GM12801 (cell line): ENCODE measurements around the gene CC2D2B.

Experiments used
- TF ChIP-seq, protein P1 (sequence below): IDR thresholded peaks from one replicate; pipeline ENCODE4 v1.5.1; 2011; ENCODE audit warnings: control low read depth; ENCODE audit not compliant: insufficient read length; ENCODE audit errors: extremely low read depth

The CC2D2B gene, protein sequence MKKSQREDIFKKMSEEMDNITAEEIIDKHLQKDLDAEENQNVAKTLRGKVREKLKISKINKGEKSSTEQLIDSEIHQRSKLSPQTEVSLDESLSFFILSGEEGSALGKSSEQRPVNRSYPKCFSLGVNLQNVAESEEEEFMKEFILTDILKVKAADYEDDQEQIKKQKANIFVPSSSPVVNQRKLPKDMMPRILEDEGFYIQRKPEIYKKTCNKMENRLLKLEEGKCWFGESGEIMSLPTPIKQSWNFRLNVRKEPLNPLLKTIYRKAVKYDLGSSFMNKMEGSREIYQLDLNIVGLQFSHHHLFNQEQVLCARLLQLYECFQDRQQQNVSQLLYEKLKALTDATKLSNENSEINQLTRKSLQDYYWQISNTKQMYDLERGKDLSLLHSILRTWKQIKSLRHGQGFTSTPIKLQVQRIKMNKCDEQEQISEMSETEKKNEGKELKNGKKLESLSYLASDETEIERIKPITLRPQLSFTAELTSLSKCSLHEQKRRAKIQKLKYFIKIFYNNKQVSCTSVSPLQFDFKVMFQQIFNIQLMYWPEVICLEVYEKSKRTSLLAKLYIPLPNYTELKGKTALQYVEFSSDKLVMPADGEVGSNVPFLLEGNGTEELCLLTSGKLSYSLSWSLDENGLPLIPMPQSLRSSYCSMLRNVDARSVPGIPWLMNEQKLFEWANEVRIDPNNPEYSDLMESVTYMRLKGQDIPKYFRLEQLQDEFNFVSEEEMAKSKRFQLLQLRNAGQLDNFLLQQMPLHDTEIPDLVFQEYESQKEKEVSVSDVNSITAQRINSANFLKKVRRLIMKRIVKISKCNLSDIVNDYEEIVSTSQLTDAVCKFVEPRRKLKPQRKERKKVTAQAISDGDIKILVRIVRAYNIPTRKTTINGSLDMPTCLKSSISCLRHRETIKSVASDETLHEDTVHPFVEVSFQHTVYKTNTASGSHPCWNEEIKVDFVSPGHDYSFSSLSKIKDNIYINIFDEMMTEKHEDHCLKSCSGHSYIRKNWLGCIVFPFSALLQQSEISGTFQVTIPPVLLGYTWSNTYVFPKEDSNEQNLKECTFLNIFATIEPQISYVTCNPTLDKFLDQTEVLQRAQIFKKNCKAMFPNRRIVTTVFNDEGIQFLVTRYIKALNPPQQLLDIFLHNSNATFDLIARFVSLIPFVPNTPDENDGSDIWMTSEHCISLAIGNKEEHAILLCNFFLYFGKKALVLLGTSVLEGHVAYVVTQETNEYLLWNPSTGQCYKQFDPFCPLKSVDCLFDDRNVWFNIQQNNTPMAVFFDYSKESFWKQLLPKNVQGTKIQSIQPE (N-terminal part only)

DNA sequence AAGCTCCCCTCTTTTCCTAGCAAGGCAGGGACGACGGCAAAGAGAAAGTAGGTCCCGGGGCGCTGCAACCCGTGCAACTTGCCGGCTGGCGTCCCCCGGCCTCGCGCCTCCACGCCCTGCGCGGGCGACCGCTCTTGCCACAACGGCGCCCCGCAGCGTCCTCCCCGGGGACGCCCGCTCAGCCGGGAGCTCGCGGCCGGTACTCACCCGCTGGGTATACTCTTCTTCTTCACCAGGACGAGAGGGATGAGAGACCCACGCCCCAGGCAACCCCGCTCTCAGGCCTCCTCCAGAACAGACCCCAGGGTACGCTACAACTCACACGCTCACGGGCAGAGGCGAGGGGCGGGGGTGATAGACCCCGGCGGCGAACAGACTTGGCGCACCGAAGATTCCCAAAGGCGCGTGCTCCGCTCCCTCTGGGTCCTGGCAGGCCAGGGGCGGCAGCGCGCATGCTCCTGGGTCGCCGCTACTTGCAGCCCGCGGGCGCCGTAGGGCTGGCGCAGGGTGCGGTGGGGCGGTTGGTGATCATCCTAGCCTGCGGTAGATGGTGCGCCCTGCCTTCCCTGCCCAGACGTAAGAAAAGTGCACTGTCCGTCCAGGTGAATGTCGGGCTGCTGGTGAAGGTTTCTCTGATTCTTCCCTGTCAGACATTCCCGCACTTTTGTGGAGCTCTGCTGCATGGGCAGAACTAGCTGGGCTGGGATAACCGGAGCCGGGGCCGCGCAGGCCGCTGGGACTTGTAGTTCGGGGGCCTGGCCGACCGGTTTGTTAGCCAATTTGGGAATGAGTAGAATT is at the start of gene CC2D2B:
CC2D2B (plus strand) TSS at position 520 of the 798 bp plus-strand sequence. CDS start 3,349 bp downstream, outside the sequence.
- TF ChIP-seq, protein P1, sequence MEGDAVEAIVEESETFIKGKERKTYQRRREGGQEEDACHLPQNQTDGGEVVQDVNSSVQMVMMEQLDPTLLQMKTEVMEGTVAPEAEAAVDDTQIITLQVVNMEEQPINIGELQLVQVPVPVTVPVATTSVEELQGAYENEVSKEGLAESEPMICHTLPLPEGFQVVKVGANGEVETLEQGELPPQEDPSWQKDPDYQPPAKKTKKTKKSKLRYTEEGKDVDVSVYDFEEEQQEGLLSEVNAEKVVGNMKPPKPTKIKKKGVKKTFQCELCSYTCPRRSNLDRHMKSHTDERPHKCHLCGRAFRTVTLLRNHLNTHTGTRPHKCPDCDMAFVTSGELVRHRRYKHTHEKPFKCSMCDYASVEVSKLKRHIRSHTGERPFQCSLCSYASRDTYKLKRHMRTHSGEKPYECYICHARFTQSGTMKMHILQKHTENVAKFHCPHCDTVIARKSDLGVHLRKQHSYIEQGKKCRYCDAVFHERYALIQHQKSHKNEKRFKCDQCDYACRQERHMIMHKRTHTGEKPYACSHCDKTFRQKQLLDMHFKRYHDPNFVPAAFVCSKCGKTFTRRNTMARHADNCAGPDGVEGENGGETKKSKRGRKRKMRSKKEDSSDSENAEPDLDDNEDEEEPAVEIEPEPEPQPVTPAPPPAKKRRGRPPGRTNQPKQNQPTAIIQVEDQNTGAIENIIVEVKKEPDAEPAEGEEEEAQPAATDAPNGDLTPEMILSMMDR: no peak

DNA sequence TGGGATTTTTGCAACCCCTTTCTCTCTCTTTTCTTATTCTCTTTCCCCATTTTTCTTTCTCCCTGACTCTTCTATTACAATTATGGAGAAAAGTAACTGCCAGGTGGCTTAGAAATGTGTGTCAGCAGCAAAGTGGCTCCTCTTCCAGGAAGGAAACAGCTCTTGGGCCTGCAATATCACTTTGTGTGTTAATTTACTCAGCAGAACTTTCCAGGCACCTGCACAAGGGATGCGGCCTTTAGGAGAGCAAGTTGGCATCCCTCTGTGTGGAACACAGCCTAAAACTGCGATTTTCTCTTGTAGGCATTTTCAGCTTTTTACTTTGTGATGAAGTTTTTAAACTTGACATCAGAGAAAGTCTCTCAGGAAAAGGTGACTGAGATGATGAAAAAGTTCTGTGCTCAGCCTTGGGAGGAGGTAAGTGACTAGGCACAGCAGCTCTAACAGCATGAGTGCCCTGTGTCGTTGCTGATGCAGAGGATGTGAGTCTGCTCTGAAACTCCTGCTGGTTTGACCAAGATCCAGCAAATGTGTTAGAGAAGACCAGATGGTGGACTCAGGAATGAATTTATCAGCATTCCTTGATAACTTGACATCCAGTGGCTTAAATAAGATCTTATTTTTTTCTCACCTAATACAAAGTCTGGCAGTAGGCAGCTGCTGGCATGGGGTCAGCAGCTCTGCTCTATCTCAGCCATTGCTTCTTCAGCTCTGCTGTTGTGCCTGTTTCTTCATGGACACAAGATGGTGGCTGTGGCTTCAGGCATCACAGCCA is 47.4 kb upstream of the CC2D2B start:
- TF ChIP-seq, protein P1: no peak

DNA sequence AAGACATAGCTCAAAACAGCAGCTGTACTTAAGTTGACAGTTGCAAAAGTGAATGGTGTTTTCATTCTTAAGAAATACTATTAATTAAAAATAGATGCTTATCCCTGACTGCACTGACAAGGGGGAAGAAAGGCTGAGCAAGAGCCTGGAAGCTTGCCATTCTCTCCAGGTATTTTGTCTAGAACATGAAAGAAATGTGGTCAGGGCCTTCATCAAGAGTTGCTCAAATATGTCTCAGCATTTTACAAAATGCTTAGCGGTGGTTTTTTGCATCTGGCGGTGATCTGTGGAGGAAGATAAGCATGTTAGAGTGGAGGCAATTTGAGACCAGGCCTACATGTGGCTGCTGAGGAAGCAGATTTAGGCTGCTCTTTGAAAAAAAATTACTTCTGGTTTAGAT is 46.4 kb upstream of the CC2D2B start:
- TF ChIP-seq, protein P1: no peak

DNA sequence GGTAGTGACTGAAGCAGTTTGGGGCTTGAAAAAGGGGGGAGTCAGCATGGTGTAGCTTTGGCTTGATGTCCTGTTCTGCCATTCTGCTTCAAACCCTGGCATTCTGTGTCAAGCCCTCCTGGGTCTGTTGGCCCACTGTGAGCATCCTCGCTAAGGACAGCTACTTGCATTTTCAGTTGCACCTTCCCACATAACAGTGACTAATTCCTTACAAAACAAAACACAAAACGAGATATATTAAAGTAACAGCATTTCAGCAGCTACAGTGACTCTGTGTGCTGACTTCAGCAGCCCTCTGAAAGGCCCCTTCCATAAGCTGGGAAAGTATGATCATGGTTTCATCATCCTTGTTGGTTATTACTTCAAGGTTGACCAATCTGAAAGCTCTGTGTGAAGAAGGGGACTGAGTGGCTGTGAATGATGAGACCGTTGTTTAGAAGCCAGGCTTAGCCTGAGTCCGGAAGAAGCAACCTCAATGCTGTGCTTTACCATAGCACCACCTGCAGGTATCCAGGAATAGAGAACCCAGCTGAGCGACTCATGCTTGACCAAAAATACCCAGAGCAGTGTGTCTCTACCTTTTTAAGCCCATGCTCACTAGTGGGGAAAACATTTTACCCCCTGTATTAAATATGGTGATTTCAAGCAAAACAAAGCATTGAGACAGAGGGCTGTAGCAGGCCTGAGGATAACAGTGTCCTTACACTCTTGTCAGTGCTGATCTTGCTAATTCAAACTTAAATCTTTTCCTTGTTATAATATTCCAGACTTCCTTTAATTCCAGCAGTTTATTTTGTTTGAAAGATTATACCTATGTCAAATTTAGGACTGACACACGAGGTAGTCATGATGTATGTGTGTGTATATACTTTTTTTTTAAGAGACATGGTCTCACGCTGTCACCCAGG is 42.6 kb upstream of the CC2D2B start:
- TF ChIP-seq, protein P1: no peak

DNA sequence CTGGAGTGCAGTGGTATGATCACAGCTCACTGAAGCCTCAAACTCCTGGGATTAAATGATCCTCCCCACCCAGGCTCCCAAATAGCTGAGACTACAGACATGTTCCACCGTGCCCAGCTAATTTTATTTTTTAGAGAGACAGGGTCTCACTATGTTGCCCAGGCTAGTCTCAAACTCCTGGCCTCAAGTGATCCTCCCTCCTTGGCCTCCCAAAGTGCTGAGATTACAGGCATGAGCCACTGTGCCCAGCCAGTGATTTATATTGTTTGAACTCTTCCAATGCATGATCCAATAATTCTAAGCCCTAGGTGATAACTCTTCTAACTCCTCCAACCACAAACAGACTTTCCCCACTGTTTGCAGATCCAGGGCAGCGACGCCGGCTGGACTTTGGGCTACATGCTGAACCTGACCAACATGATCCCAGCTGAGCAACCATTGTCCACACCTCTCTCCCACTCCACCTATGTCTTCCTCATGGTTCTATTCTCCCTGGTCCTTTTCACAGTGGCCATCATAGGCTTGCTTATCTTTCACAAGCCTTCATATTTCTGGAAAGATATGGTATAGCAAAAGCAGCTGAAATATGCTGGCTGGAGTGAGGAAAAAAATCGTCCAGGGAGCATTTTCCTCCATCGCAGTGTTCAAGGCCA is 41.8 kb upstream of the CC2D2B start:
- TF ChIP-seq, protein P1: no peak
